HEK293 (cell line): ENCODE measurements around the gene ENDOV.

Experiments used
- CTCF ChIA-PET: fragments of 350-600 bp; formaldehyde crosslinking; extraction: SDS; loops from one replicate; lab custom pipeline; 2021; ENCODE audit warnings: antibody characterized with exemption; lab: Yijun Ruan, JAX
- POLR2A ChIA-PET: fragments of 300-600 bp; formaldehyde crosslinking; extraction: SDS; loops from one replicate; lab custom pipeline; 2020; ENCODE audit warnings: antibody characterized with exemption, inconsistent platforms; lab: Yijun Ruan, JAX
- H3K27ac ChIP-seq: fragments of 200-500 bp; sonication (Bioruptor generic); 2 replicates; pipeline ENCODE4 v1.5.1; 2014; ENCODE audit warnings: low read depth, low read length, control low read depth, inconsistent platforms; ENCODE audit errors: extremely low read depth
- H3K36me3 ChIP-seq, 2 experiments: fragments of 200-500 bp in 1 of 2; sonication (Bioruptor generic) in 1 of 2; 1 replicate in 1 of 2; 2 replicates in 1 of 2; pipeline ENCODE4 v1.5.1; 2014 to 2017; ENCODE audit warnings: inconsistent platforms in 2 of 2, low read length in 2 of 2; ENCODE audit not compliant: control insufficient read depth in 2 of 2, insufficient read depth in 1 of 2
- H3K4me1 ChIP-seq: fragments of 200-500 bp; sonication (Bioruptor generic); 2 replicates; pipeline ENCODE4 v1.5.1; 2014; ENCODE audit warnings: mild to moderate bottlenecking, low read length, inconsistent platforms; ENCODE audit not compliant: control insufficient read depth, insufficient read depth
- H3K4me3 ChIP-seq: 2 replicates; pipeline ENCODE4 v1.5.1; 2011; ENCODE audit warnings: low read depth, mild to moderate bottlenecking, control low read depth, low read length, moderate library complexity
- H3K9me3 ChIP-seq: fragments of 200-500 bp; sonication (Bioruptor generic); 2 replicates; pipeline ENCODE4 v1.5.1; 2014; ENCODE audit warnings: low read depth, low read length, inconsistent platforms; ENCODE audit not compliant: control insufficient read depth, insufficient read depth
- BCL11A ChIP-seq: fragments of 450-650 bp; formaldehyde crosslinking; IDR thresholded peaks from 2 replicates; pipeline ENCODE4 v1.5.1; 2016; ENCODE audit warnings: low read depth, missing biosample characterization, missing genetic modification characterization
- GLI2 ChIP-seq: fragments of 450-650 bp; formaldehyde crosslinking; IDR thresholded peaks from 2 replicates; pipeline ENCODE4; 2017; ENCODE audit warnings: missing biosample characterization, missing genetic modification characterization, low read depth, borderline replicate concordance
- GLIS1 ChIP-seq: fragments of 450-650 bp; formaldehyde crosslinking; IDR thresholded peaks from 2 replicates; pipeline ENCODE4 v1.5.1; 2016; ENCODE audit warnings: missing biosample characterization, missing genetic modification characterization
- KLF10 ChIP-seq: fragments of 450-650 bp; IDR thresholded peaks from 2 replicates; pipeline ENCODE4 v1.5.1; 2018; ENCODE audit warnings: missing biosample characterization, mild to moderate bottlenecking, missing genetic modification characterization
- KLF17 ChIP-seq: fragments of 450-650 bp; formaldehyde crosslinking; IDR thresholded peaks from 2 replicates; pipeline ENCODE4 v1.5.1; 2016; ENCODE audit warnings: missing biosample characterization, missing genetic modification characterization
- KLF7 ChIP-seq: fragments of 450-650 bp; formaldehyde crosslinking; IDR thresholded peaks from 2 replicates; pipeline ENCODE4 v1.5.1; 2016; ENCODE audit warnings: missing biosample characterization, missing genetic modification characterization, borderline replicate concordance
- OSR2 ChIP-seq: fragments of 450-650 bp; formaldehyde crosslinking; IDR thresholded peaks from 2 replicates; pipeline ENCODE4 v1.5.1; 2016; ENCODE audit warnings: missing biosample characterization, missing genetic modification characterization
- PRDM1 ChIP-seq: fragments of 450-650 bp; formaldehyde crosslinking; IDR thresholded peaks from 2 replicates; pipeline ENCODE4; 2016; ENCODE audit warnings: missing biosample characterization, missing genetic modification characterization
- REST ChIP-seq: fragments of 450-650 bp; formaldehyde crosslinking; IDR thresholded peaks from 2 replicates; pipeline ENCODE4 v1.5.1; 2016; ENCODE audit warnings: missing biosample characterization, missing genetic modification characterization
- SETDB1 ChIP-seq: IDR thresholded peaks from one replicate; pipeline ENCODE4 v1.6.1; 2017; ENCODE audit warnings: mild to moderate bottlenecking, low read length, moderate library complexity, mixed read lengths; ENCODE audit not compliant: insufficient read length
- SP7 ChIP-seq: fragments of 450-650 bp; formaldehyde crosslinking; IDR thresholded peaks from 2 replicates; pipeline ENCODE4 v1.5.1; 2016; ENCODE audit warnings: missing biosample characterization, missing genetic modification characterization
- ZBTB20 ChIP-seq: fragments of 450-650 bp; formaldehyde crosslinking; IDR thresholded peaks from 2 replicates; pipeline ENCODE4 v1.5.1; 2016; ENCODE audit warnings: missing biosample characterization, missing genetic modification characterization
- ZFHX2 ChIP-seq: fragments of 450-650 bp; formaldehyde crosslinking; conservative IDR thresholded peaks from 2 replicates; pipeline ENCODE4 v1.5.1; 2016; ENCODE audit warnings: missing biosample characterization, missing genetic modification characterization
- ZFP69B ChIP-seq: fragments of 450-650 bp; formaldehyde crosslinking; IDR thresholded peaks from 2 replicates; pipeline ENCODE4 v1.5.1; 2016; ENCODE audit warnings: missing biosample characterization, missing genetic modification characterization
- ZNF169 ChIP-seq: fragments of 450-650 bp; formaldehyde crosslinking; IDR thresholded peaks from 2 replicates; pipeline ENCODE4 v1.5.1; 2016; ENCODE audit warnings: missing biosample characterization, missing genetic modification characterization
- ZNF18 ChIP-seq: fragments of 450-650 bp; formaldehyde crosslinking; IDR thresholded peaks from 2 replicates; pipeline ENCODE4 v1.5.1; 2016; ENCODE audit warnings: missing biosample characterization, missing genetic modification characterization
- ZNF184 ChIP-seq: fragments of 450-650 bp; IDR thresholded peaks from 2 replicates; pipeline ENCODE4 v1.5.1; 2018; ENCODE audit warnings: missing biosample characterization, mild to moderate bottlenecking, missing genetic modification characterization
- ZNF2 ChIP-seq: fragments of 450-650 bp; formaldehyde crosslinking; IDR thresholded peaks from 2 replicates; pipeline ENCODE4 v1.5.1; 2016; ENCODE audit warnings: missing biosample characterization, missing genetic modification characterization
- ZNF221 ChIP-seq: fragments of 450-650 bp; formaldehyde crosslinking; IDR thresholded peaks from 2 replicates; pipeline ENCODE4 v1.5.1; 2017; ENCODE audit warnings: missing biosample characterization, missing genetic modification characterization, borderline replicate concordance
- ZNF223 ChIP-seq: fragments of 450-650 bp; formaldehyde crosslinking; IDR thresholded peaks from 2 replicates; pipeline ENCODE4 v1.5.1; 2016; ENCODE audit warnings: missing biosample characterization, missing genetic modification characterization
- ZNF292 ChIP-seq: fragments of 450-650 bp; formaldehyde crosslinking; IDR thresholded peaks from 2 replicates; pipeline ENCODE4 v1.5.1; 2016; ENCODE audit warnings: low read depth, missing biosample characterization, missing genetic modification characterization, borderline replicate concordance
- ZNF514 ChIP-seq: fragments of 450-650 bp; formaldehyde crosslinking; IDR thresholded peaks from 2 replicates; pipeline ENCODE4 v1.5.1; 2016; ENCODE audit warnings: missing biosample characterization, missing genetic modification characterization
- ZNF658 ChIP-seq: fragments of 450-650 bp; formaldehyde crosslinking; IDR thresholded peaks from 2 replicates; pipeline ENCODE4; 2016; ENCODE audit warnings: missing biosample characterization, missing genetic modification characterization

Gene ENDOV

GRCh38 chr17:80384078-80384960, 30.6 kb upstream of the ENDOV start:
- Histone ChIP-seq H3K9me3 (no peaks in the 10 kb centered on the region), H3K4me3 (no peak overlapping the region), H3K27ac (no peak overlapping the region), H3K36me3 (peaks cover 15 to 97% of the 10 kb centered on the region in 2 experiments), H3K4me1 (no peaks in the 10 kb centered on the region)
- CTCF ChIA-PET: interaction anchor here (0.6 to 1.5 kb wide), 4 partner anchors 14 to 150 kb away, joined by 3 to 7 read pairs (median 4); no protein-coding TSS in a partner anchor
- POLR2A ChIA-PET: no interaction called here
- TF ChIP-seq ZNF658 (tag by site-specific recombination) (no peak), KLF7 (no peak), ZNF514 (no peak), PRDM1 (peak; percentile 94)

GRCh38 chr17:80385046-80385445, 29.9 kb upstream of the ENDOV start:
- Histone ChIP-seq H3K9me3 (no peaks in the 10 kb centered on the region), H3K4me3 (no peak overlapping the region), H3K27ac (no peak overlapping the region), H3K36me3 (peaks cover 15 to 97% of the 10 kb centered on the region in 2 experiments), H3K4me1 (no peaks in the 10 kb centered on the region)
- POLR2A ChIA-PET: no interaction called here
- CTCF ChIA-PET: interaction anchor here (0.6 to 1.1 kb wide), 3 partner anchors 15 to 150 kb away, joined by 3 to 7 read pairs (median 3); no protein-coding TSS in a partner anchor
- no peak for TF ChIP-seq ZNF221
- TF ChIP-seq SETDB1: no peak
- TF ChIP-seq ZFP69B (tag by site-specific recombination): no peak
- no peak for TF ChIP-seq REST (tag by site-specific recombination)
- TF ChIP-seq ZNF184: no peak
- no peak for TF ChIP-seq GLIS1 (tag by site-specific recombination)
- no peak for TF ChIP-seq ZNF169 (tag by site-specific recombination)
- TF ChIP-seq BCL11A: no peak
- no peak for TF ChIP-seq ZNF2 (tag by site-specific recombination)
- no peak for TF ChIP-seq KLF10

- ChIA-PET CTCF (interaction anchor here (0.5 to 1.2 kb wide), 2 partner anchors 190 to 224 kb away, joined by 3 read pairs; no protein-coding TSS in a partner anchor), POLR2A (interaction anchor here (1.0 kb wide), 1 partner anchor 9 kb away, joined by 3 read pairs; no protein-coding TSS in a partner anchor)
- no peaks in the 10 kb centered on the region for H3K9me3 ChIP-seq
- no peak for TF ChIP-seq GLI2 (tag by site-specific recombination)
- TF ChIP-seq, all 188 proteins: peak for 0
- H3K4me1 ChIP-seq: no peaks in the 10 kb centered on the region
- no peak overlapping the region for H3K27ac ChIP-seq
- H3K4me3 ChIP-seq: no peak overlapping the region
- H3K36me3 ChIP-seq: peaks cover 22 to 97% of the 10 kb centered on the region in 2 experiments
Observed at GRCh38 chr17:80386341-80386740, 28.6 kb upstream of the ENDOV start.

- CTCF ChIA-PET: interaction anchor here (0.5 to 1.2 kb wide), 2 partner anchors 191 to 223 kb away, joined by 3 read pairs; no protein-coding TSS in a partner anchor
- Histone ChIP-seq H3K9me3 (no peaks in the 10 kb centered on the region), H3K36me3 (peaks cover 27 to 96% of the 10 kb centered on the region in 2 experiments), H3K27ac (no peak overlapping the region), H3K4me1 (no peaks in the 10 kb centered on the region), H3K4me3 (no peak overlapping the region)
- POLR2A ChIA-PET: no interaction called here
- TF ChIP-seq ZNF292 (tag by site-specific recombination): no peak
- no peak for TF ChIP-seq OSR2 (tag by site-specific recombination)
- no peak for TF ChIP-seq ZNF223 (tag by site-specific recombination)
- no peak for TF ChIP-seq KLF17 (tag by site-specific recombination)
- TF ChIP-seq ZFHX2 (tag by site-specific recombination): no peak
- no peak for TF ChIP-seq SP7 (tag by site-specific recombination)
- TF ChIP-seq ZBTB20: no peak
- TF ChIP-seq ZNF18: no peak
Observed at GRCh38 chr17:80387071-80387470, 27.9 kb upstream of the ENDOV start.
